GM19395 (cell line): Measurements from ENCODE around the gene RPS6KC1.
A peak's percentile ranks its signal among the peaks of the same experiment; 100 is the strongest.
"Not testable (repeated sequence)": the region's sequence is repeated elsewhere in the genome, so short reads cannot be mapped to it uniquely, and the experiment has no call there.

Experiments used
- ATAC-seq: cut with Tn5 transposase; IDR thresholded peaks from one replicate; pipeline ENCODE4 v1.9.1; 2021; ENCODE audit warnings: mild to moderate bottlenecking, moderate library complexity; ENCODE audit not compliant: unreplicated experiment

RPS6KC1 gene

DNA sequence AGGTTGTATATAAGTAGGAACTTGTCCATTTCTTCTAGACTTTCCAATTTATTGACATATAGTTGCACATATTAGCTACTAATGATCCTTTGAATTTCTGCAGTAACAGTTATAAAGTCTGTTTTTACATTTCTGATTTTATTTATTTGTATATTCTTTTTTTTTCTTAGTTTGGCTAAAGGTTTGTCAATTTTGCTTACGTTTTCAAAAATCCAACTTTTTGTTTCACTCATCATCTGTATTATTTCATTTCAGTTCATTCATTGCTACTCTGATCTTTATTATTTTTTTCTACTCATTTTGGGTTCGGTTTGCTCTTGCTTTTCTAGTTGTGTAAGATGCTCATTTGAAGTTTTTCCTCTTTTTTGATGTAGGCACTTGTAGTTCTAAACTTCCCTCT, 97.9 kb downstream of the RPS6KC1 start:
- ATAC-seq = no peak

- ATAC-seq = not testable (repeated sequence)
Observed at GRCh38 chr1:213150090-213150489, 99.0 kb downstream of the RPS6KC1 start.

GRCh38 chr1:213154056-213154685, 103.1 kb downstream of the RPS6KC1 start:
- no peak for ATAC-seq

DNA sequence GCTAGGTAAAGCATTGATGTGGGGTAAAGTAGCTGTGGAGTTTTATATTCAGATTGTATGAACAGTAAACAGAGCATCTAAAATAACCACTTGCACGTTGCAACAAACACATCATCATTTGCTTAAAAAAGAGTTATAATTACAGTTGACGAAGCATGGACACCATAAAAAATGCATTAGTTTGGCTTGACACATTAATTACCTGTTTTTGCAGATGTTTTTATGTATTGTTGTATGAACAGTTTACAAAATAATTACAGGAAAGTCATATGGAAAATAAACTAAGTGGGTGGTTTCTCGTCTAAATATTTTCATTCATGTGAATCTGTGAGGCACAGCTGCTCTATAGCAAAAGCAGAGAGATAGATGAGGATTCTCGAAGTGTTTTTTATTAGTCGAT, 108.3 kb downstream of the RPS6KC1 start:
- no peak for ATAC-seq

- ATAC-seq = not testable (repeated sequence)
Observed at GRCh38 chr1:213160442-213160841, 109.4 kb downstream of the RPS6KC1 start.

GRCh38 chr1:213162338-213162737, 111.3 kb downstream of the RPS6KC1 start:
- no peak for ATAC-seq

DNA sequence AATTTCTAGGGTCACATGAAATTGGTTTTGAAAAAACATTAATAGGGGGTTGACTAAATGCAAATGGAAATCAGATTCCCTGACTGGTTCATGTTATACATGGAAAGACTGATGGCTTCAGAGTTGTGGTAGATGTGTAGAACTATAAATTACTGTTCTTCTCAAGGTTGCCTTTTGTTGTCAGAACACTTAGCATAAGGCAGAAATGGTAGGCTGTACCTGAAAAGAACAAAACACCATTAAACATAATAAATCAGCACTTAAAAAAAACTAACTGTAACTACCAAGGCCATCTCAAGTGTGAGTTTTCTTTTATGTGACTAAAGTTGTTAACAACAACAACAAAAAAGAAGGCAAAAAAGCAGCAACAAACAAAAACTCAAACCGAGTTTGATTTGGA, 111.8 kb downstream of the RPS6KC1 start:
- ATAC-seq = no peak

GRCh38 chr1:213163278-213163711, 112.3 kb downstream of the RPS6KC1 start:
- no peak for ATAC-seq

DNA sequence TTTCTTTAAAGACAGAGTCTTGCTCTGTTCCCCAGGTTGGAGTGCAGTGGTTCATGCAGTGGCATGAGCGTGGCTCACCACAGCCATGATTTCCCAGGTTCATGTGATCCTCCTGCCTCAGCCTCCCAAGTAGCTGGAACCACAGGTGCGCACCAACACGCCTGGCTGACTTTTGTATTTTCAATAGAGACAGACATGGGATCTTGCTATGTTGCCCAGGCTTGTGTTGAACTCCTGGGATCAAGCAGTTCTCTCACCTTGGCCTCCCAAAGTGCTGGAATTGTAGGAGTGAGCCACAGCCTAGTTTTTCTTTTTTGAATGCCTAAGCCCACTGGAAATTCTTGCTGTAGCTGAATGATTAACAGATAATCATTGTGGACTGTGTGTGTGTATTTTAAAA, 113.5 kb downstream of the RPS6KC1 start:
- ATAC-seq = no peak

- ATAC-seq = no peak
Observed at GRCh38 chr1:213166852-213167251, 115.8 kb downstream of the RPS6KC1 start.

- ATAC-seq = no peak
Observed at GRCh38 chr1:213171711-213172110, 120.7 kb downstream of the RPS6KC1 start.

- no peak for ATAC-seq
Observed at GRCh38 chr1:213176341-213176740, 125.3 kb downstream of the RPS6KC1 start.

- ATAC-seq = no peak
Observed at GRCh38 chr1:213179784-213180183, 128.7 kb downstream of the RPS6KC1 start.

DNA sequence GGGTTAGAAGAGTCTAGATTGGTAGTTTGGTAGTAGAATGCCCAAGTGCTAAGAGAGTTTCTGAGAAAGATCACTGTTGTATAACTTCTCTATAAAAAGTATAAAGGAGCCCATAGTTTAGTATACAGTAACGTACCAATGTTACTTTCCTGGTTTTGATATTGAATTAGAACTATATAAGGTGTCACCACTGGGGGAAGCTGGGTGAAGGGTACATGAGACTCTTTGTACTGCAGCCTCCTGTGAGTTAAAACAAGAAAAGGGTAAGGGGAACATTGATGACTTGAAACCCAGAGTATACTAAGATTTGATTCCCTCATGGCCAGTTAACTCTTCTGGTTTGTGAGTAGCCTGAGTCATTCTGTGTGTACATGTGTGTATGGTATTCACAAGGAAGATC, 129.8 kb downstream of the RPS6KC1 start:
- ATAC-seq = no peak

DNA sequence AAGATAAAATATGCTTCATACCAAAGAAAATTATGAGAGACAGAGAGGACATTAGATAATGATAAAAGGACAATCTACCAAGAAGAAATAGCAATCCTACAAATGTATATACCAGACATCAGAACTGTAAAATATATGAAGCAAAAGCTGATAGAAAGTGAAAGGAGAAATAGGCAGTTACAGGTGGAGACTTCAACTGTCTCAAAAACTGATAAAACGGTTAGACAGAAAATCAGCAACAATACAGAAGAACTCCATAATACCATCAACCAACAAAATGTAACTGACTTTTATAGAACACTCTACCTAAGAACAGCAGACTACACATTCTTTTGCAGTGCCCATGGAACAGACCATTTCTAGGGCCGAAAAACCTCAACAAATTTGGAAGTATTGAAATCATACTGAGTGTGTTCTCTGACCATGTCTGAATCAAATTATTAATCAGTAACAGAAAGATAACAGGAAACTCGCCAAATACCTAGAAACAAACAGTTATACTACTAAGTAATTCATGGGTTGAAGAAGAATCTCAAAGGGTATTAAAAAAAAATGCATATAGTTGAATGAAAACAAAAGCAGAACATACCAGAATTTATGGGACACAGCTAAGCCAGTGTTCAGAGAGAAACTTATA, 132.1 kb downstream of the RPS6KC1 start:
- peak; percentile 73 for ATAC-seq

DNA sequence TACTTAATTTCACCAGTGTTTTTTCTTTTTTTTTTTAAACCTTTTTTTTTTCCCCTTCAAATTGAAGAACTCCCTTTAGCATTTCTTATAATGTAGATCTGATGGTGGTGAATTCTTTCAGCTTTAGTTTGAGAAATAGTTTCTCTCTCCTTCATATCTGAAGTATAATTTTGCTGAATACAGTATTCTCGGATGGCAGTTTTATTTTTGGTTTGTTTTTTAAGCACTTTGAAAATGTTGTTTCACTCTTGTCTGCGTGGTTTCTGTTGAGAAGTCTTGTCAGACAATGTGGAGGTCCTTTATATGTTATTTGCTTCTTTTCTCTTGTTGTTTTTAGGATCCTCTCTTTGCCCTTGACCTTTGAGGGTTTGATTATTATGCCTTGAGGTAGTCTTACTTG, 135.1 kb downstream of the RPS6KC1 start:
- ATAC-seq = no peak

DNA sequence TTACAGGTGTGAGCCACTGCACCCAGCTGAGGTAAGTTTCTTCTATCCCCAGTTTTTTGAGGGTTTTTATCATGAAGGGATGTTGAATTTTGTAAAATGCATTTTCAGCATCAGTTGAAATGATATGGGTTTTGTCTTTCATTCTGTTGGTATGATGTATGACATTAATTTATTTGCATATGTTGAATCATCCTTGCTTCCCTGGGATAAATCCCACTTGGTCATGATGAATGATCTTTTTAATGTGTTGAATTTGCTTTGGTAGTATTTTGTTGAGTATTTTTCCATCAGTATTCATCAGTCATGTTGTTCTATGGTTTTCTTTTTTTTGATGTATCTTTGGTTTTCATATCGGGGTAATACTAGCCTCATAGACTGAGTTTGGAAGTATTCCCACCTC, 141.0 kb downstream of the RPS6KC1 start:
- no peak for ATAC-seq

- ATAC-seq = no peak
Observed at GRCh38 chr1:213194383-213194782, 143.3 kb downstream of the RPS6KC1 start.

GRCh38 chr1:213194855-213195254, 143.8 kb downstream of the RPS6KC1 start:
- ATAC-seq = no peak

DNA sequence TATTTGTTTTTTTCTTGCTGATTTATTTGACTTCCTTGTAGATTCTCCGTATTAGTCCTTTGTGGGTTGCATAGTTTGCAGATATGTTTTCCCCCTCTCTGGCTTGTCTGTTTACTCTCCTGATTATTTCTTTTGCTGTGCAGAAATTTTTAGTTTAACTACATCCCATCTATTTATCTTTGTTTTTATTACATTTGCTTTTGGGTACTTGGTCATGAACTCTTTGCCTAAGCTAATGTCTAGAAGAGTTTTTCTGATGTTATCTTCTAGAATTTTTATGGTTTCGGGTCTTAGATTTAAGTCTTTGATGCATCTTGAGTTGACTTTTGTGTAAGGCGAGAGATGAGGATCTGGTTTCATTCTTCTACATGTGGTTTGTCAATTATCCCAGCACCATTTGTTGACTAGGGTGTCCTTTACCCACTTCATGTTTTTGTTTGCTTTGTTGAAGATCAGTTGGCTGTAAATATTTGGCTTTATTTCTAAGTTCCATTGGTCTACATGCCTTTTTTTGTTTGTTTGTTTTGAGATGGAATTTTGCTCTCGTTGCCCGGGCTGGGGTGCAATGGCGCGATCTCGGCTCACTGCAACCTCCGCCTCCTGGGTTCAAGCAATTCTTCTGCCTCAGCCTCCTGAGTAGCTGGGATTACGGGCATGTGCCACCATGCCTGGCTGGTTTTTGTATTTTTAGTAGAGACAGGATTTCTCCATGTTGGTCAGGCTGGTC, 145.4 kb downstream of the RPS6KC1 start:
- not testable (repeated sequence) for ATAC-seq

DNA sequence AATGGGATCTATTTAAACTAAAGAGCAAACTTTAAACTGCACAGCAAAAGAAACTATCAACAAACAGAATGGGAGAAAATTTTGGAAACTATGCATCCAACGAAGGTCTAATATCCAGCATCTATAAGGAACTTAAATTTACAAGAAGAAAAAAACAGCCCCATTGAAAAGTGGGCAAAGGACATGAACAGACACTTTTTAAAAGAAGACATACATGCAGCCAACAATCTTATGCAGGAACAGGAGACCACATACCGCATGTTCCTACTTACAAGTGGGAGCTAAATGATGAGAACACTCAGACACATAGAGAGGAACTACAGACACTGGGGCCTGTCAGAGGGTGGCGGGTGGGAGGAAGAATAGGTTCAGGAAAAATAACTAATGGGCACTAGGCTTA, 149.6 kb downstream of the RPS6KC1 start:
- no peak for ATAC-seq
